CD4-positive, CD25-positive, alpha-beta regulatory T cell (primary cell): ENCODE data around the gene DNAJA3. TPM values are rescaled to one million over a fixed set of nuclear protein-coding genes. Genes with fewer than 3 reads are reported as not detected.
"Not testable (repeated sequence)": the region's sequence is repeated elsewhere in the genome, so short reads cannot be mapped to it uniquely, and the experiment has no call there.

Experiments
- ATAC-seq, 2 donors: fragments of 150-1000 bp; cut with Tn5 transposase; one replicate each; pipeline ENCODE4 v1.10.0; 2021; ENCODE audit warnings: low read depth in 2 of 2, moderate number of reproducible peaks in 2 of 2, moderate library complexity in 1 of 2
- DNase-seq, 3 donors: peaks; one replicate each; pipeline versions ENCODE4 v3.0.0 to v3.0.0-alpha.2; 2012 to 2022; ENCODE audit warnings: mixed read lengths in 1 of 3
- H3K27ac ChIP-seq: one replicate; pipeline ENCODE4 v1.7.0; 2013; ENCODE audit warnings: mild to moderate bottlenecking, low read length; ENCODE audit not compliant: insufficient read depth, poor library complexity, severe bottlenecking
- H3K27me3 ChIP-seq: one replicate; pipeline ENCODE4 v1.7.0; 2013; ENCODE audit warnings: low read length; ENCODE audit not compliant: control insufficient read depth, insufficient read depth
- H3K36me3 ChIP-seq: one replicate; pipeline ENCODE4 v1.7.0; 2013; ENCODE audit warnings: mild to moderate bottlenecking, low read length, moderate library complexity; ENCODE audit not compliant: control insufficient read depth, insufficient read depth
- H3K4me1 ChIP-seq: 2 replicates; pipeline ENCODE4 v1.7.0; 2013; ENCODE audit warnings: mild to moderate bottlenecking, low read length; ENCODE audit not compliant: insufficient read depth, control insufficient read depth, poor library complexity, severe bottlenecking
- H3K4me3 ChIP-seq: one replicate; pipeline ENCODE4 v1.7.0; 2013; ENCODE audit warnings: low read depth, mild to moderate bottlenecking, low read length, moderate library complexity
- H3K9me3 ChIP-seq, 2 experiments: 1 replicate in 1 of 2; 2 replicates in 1 of 2; pipeline ENCODE4 v1.7.0; 2013; ENCODE audit warnings: low read length in 2 of 2, mild to moderate bottlenecking in 1 of 2, moderate library complexity in 1 of 2; ENCODE audit not compliant: control insufficient read depth in 2 of 2
- H3K27ac Mint-ChIP-seq, 3 donors: one replicate each; pipeline ENCODE4 v1.8.0; 2020 to 2022; ENCODE audit warnings: mild to moderate bottlenecking in 3 of 3, mixed read lengths in 3 of 3, moderate library complexity in 2 of 3
- H3K27me3 Mint-ChIP-seq: one replicate; pipeline ENCODE4 v1.8.0; 2022; ENCODE audit warnings: mild to moderate bottlenecking, mixed read lengths
- H3K36me3 Mint-ChIP-seq: one replicate; pipeline ENCODE4 v1.8.0; 2020; ENCODE audit warnings: mixed read lengths
- H3K4me1 Mint-ChIP-seq, 4 donors: one replicate each; pipeline ENCODE4 v1.8.0; 2020 to 2022; ENCODE audit warnings: mixed read lengths in 4 of 4, mild to moderate bottlenecking in 1 of 4
- H3K4me3 Mint-ChIP-seq, 4 donors: one replicate each; pipeline ENCODE4 v1.8.0; 2020 to 2022; ENCODE audit warnings: mild to moderate bottlenecking in 4 of 4, mixed read lengths in 4 of 4, moderate library complexity in 3 of 4
- H3K9me3 Mint-ChIP-seq, 7 donors: one replicate each; pipeline ENCODE4 v1.8.0; 2020 to 2022; ENCODE audit warnings: mixed read lengths in 7 of 7, mild to moderate bottlenecking in 3 of 7, moderate library complexity in 2 of 7
- polyA plus RNA-seq, 4 donors: library from polyadenylated mRNA; unstranded; fragments of 300-500 nt; fragmentation: Illumina TruSeq; gene quantifications; one replicate each; pipeline ENCODE4 v1.2.3, GENCODE V29; 2021
- total RNA-seq: library from RNA; stranded (reverse); gene quantifications from one replicate; pipeline ENCODE4 v1.2.3, GENCODE V29; 2022

The DNAJA3 gene
- total and polyA plus RNA-seq, 5 donors from 2014 or later = 27.0 to 49.7 (median 38.1) TPM

- peaks cover 5% of the 10 kb centered on the region for H3K4me1 ChIP-seq
- H3K36me3 ChIP-seq = peaks cover 77% of the 10 kb centered on the region
- Mint-ChIP-seq H3K4me1 (peaks cover 0 to 2% (median 0%) of the 10 kb centered on the region in 4 donors), H3K27me3 (no peaks in the 10 kb centered on the region), H3K4me3 (peak overlapping the region in 1 of 4 donors; percentile 7), H3K27ac (peak overlapping the region in 1 of 3 donors; percentile 52), H3K9me3 (peaks cover 0 to 2% (median 0%) of the 10 kb centered on the region in 7 donors), H3K36me3 (peaks cover 7% of the 10 kb centered on the region)
- DNase-seq = no peak
- no peak overlapping the region for H3K27ac ChIP-seq
- no peaks in the 10 kb centered on the region for H3K9me3 ChIP-seq
- no peak overlapping the region for H3K4me3 ChIP-seq
- H3K27me3 ChIP-seq = no peaks in the 10 kb centered on the region
- no peak for ATAC-seq
Observed at GRCh38 chr16:4389051-4389955, 36.4 kb upstream of the DNAJA3 start.

GRCh38 chr16:4390266-4391260, 35.1 kb upstream of the DNAJA3 start:
- H3K9me3 ChIP-seq = no peaks in the 10 kb centered on the region
- ATAC-seq (no peak), DNase-seq (no peak)
- H3K27ac Mint-ChIP-seq = peak overlapping the region in 1 of 3 donors; percentile 52
- no peaks in the 10 kb centered on the region for H3K27me3 ChIP-seq
- no peak overlapping the region for H3K4me3 ChIP-seq
- H3K36me3 ChIP-seq = peaks cover 85% of the 10 kb centered on the region
- peaks cover 5% of the 10 kb centered on the region for H3K4me1 ChIP-seq
- peak overlapping the region in 1 of 4 donors; percentile 35 for H3K4me3 Mint-ChIP-seq
- H3K27ac ChIP-seq = no peak overlapping the region
- peaks cover 9% of the 10 kb centered on the region for H3K36me3 Mint-ChIP-seq
- peaks cover 0 to 3% (median 1%) of the 10 kb centered on the region in 4 donors for H3K4me1 Mint-ChIP-seq
- peaks cover 0 to 2% (median 0%) of the 10 kb centered on the region in 7 donors for H3K9me3 Mint-ChIP-seq
- H3K27me3 Mint-ChIP-seq = no peaks in the 10 kb centered on the region

GRCh38 chr16:4391631-4392381, 33.9 kb upstream of the DNAJA3 start:
- H3K9me3 ChIP-seq = no peaks in the 10 kb centered on the region
- Mint-ChIP-seq H3K27me3 (no peaks in the 10 kb centered on the region), H3K9me3 (peaks cover 0 to 2% (median 0%) of the 10 kb centered on the region in 7 donors), H3K4me3 (no peak overlapping the region), H3K36me3 (peaks cover 14% of the 10 kb centered on the region), H3K27ac (no peak overlapping the region), H3K4me1 (peaks cover 0 to 4% (median 2%) of the 10 kb centered on the region in 4 donors)
- H3K4me3 ChIP-seq = no peak overlapping the region
- peak in 1 of 2 donors; percentile 20 for ATAC-seq
- H3K27me3 ChIP-seq = no peaks in the 10 kb centered on the region
- H3K36me3 ChIP-seq = peaks cover 83% of the 10 kb centered on the region
- peaks cover 5% of the 10 kb centered on the region for H3K4me1 ChIP-seq
- H3K27ac ChIP-seq = no peak overlapping the region
- DNase-seq = peak in 1 of 3 donors; percentile 26

DNA sequence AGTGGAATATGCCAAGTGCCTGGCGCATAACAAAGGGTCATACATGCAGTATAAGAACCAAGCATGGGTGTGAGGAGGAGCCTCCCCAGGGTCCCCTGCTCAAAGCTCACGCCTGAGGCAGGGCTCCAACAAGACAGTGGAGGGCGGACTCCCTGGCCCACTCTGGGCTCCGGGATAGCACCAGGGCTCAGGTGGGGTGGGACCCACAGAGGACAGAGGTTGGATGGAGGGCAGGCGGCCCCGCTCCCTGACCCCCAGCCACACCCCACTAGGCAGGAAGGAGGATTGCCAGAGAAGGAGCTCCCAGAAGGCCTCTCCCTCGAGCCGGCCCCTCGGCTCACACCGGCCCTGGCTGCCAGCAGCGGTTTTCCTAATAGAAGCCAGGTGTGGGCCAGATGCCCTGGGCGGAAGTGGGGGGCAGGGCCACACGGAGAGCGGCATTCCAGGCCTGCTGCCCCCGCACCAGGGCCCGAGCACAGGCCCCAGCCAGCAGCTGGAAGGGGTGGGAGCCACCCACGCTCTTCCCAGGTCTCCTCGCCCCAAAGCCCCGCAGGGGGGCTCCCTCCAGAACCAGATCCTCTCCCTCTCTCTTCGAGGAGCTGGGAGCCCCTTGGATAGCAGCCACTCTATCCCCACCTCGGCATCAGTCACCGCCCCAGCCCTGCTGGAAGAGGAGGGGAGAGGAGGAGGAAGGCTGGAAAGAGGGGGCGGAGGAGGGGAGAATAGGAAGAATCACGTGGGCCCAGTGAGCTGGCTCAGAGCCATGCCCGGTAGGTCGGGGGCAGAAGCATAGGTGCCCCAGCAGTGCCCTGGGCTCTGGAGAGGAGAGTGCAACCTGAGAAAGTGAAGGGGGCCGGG, 33.1 kb upstream of the DNAJA3 start:
- Mint-ChIP-seq H3K27me3 (no peaks in the 10 kb centered on the region), H3K27ac (no peak overlapping the region), H3K4me3 (no peak overlapping the region), H3K9me3 (no peaks in the 10 kb centered on the region), H3K4me1 (peaks cover 0 to 4% (median 2%) of the 10 kb centered on the region in 4 donors), H3K36me3 (peaks cover 14% of the 10 kb centered on the region)
- Histone ChIP-seq H3K27me3 (no peaks in the 10 kb centered on the region), H3K4me3 (no peak overlapping the region), H3K4me1 (peaks cover 5% of the 10 kb centered on the region), H3K27ac (no peak overlapping the region), H3K36me3 (peaks cover 78% of the 10 kb centered on the region), H3K9me3 (no peaks in the 10 kb centered on the region)
- DNase-seq (no peak), ATAC-seq (no peak)

DNA sequence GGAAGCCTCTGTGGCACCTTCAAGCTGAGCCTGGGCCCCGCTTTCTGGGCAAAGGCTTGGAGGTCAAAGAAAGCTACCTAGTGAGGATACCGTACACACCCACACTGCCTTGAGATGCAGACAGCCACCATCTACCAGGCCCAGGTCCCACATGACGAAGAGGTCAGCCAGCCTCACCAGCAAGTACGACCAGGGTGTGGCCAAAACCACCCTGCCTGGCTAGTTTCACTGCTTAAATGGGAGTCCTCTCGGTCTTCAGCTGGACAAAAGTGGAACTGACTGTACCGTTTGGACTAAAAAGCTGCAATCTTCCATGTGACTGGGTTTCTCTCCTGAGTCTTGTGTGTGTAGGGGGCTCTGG, 32.4 kb upstream of the DNAJA3 start:
- Mint-ChIP-seq H3K27me3 (no peaks in the 10 kb centered on the region), H3K4me3 (no peak overlapping the region), H3K36me3 (peaks cover 14% of the 10 kb centered on the region), H3K27ac (no peak overlapping the region), H3K9me3 (no peaks in the 10 kb centered on the region), H3K4me1 (peaks cover 0 to 4% (median 2%) of the 10 kb centered on the region in 4 donors)
- Histone ChIP-seq H3K27ac (no peak overlapping the region), H3K4me1 (peaks cover 5% of the 10 kb centered on the region), H3K27me3 (no peaks in the 10 kb centered on the region), H3K9me3 (no peaks in the 10 kb centered on the region), H3K36me3 (peaks cover 78% of the 10 kb centered on the region), H3K4me3 (no peak overlapping the region)
- DNase-seq (no peak), ATAC-seq (no peak)

- H3K27ac Mint-ChIP-seq, DNase-seq, H3K9me3 ChIP-seq, ATAC-seq, H3K4me3 ChIP-seq, H3K4me3 Mint-ChIP-seq, H3K9me3 Mint-ChIP-seq, H3K27ac ChIP-seq, H3K27me3 Mint-ChIP-seq, H3K4me1 Mint-ChIP-seq, H3K4me1 ChIP-seq, H3K27me3 ChIP-seq: not testable (repeated sequence)
- peaks cover 14% of the 10 kb centered on the region for H3K36me3 Mint-ChIP-seq
- H3K36me3 ChIP-seq = peaks cover 73% of the 10 kb centered on the region
Observed at GRCh38 chr16:4393850-4394249, 31.8 kb upstream of the DNAJA3 start.
